ENCODE measurements around the gene TRIM15.

The TRIM15 gene

DNA sequence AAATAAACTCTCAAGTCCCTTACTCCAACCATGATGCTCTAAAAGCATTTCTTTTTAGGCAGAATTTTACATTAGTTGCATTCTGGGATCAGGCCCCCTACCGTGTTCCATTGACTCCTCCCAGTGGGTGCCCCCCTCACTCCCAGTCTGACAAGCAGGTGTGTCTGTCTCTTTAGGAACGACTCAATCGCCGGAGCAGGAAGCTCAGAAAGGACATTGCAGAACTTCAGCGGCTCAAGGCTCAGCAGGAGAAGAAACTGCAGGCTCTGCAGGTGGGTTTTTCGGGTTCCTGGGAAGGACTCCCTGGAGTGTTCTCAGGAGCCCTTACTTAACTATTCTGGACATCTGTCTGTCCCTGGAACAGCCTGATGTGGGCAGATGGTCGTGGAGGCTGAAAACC, 17.5 kb upstream of the TRIM15 start:
- DNase-seq = no peak

DNA sequence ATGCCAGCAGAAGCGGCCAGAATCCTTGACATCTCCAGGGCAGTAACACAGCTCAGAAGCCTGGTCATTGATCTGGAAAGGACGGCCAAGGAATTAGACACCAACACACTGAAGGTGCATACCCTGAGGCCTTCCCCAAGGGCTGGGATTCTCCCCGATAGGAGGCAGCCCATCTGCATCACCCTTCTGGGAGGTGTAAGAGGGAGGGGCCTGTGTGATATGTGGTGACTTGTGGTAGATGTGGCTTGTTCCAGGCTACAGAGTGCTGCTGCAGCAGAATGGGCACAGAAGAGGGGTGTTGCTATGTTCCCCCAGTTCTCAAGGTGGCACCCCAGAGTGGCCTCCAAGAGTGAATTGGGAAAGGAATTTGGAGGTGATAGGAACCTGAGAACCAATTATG, 16.2 kb upstream of the TRIM15 start:
- no peak for DNase-seq

DNA sequence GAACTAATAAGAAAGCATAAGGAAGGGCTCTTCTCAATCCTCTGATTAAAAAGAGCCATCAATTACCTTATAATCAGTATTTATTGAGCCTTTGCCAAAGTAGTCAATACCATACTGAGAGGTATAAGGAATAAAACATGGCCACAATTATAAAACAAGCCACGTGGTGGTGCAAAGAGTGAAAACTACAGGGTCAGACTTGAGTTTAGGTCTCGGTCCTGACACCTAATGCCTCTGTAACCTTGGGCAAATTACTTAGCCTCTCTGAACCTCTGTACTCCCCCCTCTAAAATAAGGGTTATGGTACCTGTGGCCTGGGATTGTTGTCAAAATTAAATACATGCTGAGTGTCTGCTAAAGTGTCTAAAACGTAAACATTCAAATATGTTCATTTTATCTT, 14.1 kb upstream of the TRIM15 start:
- DNase-seq = no peak

DNA sequence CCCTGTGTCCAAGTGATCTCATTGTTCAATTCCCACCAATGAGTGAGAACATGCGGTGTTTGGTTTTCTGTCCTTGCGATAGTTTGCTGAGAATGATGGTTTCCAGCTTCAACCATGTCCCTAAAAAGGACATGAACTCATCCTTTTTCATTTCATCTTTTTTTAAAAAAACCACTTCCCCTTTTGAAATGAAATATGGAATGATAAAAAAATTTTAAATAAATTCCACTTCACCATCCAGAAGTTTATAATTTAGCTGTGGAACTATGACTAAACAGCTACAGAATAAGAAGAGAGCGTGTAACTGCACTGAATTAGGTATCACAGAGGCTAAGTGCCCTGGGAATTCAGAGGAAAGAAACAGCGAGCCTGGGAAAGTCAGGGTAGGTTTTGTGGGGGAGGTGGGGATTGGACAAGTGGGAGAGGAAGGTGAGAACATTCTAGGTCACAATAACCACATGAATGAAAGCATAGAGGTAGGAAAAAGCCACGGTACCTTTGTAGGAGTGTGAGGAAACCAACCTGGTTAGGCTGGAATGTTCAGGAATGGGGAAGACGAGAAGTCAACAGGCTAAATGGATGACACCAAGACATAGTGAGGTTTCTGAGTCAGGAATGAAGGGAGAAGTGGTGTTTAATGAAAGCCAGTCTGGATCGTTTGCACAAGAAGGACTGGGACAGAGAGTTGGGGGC, 13.3 kb upstream of the TRIM15 start:
- DNase-seq = no peak

DNA sequence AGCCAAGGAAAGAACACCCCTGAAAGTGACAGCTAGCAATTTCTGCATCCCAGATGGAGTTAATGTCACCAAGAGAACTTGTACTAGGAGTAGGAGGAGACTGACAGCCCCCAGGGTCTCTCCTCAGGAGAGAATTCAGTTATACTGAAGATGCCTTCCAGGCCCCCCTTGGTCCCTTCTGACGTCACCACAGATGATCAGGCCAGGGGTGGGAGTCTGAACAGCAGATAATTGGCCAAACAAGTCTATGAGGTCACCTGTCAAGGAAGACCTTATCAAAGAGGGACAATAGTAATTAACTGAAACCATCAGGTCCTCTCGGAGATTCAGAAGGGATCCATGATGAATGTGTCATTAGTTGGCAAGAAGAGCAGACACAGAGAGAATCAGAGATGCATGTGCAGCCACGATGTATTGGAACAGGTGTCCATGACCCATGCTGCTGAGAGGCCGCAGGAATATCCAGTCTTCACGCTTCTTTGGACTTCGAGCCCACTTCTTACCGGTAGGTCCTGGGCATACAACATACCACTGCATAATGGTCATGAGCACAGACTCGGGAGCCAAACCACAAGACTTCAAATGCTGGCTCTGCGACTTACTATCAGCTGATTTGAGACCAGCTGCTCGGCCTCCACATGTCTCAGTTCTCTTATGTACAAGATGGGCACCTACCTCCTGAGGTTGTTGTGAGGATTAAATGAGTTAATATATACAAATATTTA, 12.5 kb upstream of the TRIM15 start:
- no peak for DNase-seq

DNA sequence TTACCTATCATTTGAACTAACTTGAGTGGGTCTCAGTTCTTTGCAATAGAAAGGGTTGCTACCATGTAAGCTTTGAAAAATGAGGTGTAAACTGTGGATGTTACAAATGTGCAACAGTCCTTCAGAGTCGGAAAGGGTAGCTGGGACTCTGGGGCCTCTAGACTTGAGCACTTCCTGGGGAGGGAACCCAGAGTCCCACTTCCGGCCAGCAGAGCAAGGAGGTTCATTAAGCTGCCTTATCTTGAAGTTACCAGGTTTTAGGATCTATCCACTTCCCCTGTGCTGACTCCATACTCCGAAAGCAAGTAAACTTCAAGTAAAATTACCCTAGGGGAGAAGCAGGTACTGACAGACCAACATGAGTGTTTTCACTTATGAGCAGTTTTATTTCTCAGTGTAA, 11.8 kb upstream of the TRIM15 start:
- DNase-seq = no peak

DNA sequence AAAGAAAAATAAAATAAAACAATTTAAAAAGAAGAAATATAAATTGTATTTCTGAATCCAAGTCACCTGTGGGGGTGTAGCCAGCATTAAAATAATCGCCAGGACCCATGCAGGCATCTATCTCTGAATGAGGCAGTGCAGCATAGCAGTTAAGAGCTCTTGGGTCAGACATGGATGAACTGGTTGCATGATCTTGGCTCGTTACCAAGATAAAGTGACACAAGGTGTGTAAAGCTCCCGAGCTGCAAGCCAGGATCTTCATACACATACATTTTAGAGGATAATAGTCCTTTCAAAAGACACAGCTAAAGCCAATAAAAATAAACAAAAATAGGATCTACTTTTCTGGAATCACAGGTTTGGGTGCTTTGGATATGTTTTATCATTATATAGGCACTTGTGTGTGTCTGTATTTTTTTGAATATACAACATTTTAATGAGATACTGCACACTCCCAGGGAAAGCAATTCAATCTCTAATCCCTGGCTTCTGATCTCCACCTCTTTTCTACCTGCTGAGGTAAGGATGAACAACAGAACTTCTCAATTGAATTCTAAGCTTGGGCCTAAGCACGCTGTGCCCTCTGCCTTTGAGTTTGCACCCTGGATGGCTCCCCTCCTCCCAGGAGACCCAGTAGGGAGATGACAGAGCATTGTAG, 11.2 kb upstream of the TRIM15 start:
- no peak for DNase-seq

DNA sequence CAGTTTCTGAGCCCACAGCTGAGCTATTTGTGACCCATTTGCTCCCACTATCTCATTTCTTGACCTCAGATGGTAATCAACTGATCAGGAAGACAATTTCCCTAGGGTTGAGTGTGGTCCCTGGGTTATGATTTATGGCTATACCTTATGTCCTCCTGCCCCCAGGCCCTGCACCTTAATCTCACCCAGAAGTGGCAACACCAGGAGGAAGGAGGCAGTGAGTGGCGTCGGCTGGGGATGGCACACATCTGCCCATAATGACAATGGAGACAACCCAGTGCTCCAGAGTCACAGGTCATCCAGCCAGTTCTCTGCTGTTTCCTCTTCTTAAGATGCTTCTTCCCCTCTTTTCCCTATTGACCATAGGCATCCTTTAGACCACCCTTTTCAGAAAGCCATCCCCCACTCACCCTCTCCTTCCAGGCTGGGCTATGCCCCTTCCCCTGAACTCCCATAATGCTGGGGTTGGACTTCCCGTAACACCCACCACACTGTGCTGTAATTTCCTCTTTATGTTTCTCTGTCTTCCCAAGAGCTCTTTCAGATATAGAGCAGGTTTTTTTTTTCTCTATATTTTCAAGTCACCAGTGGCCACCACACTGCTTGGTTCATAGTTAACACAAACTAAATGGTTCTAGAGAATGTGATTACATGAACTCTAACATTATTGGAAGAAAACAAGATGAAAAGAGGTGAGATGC, 10.3 kb upstream of the TRIM15 start:
- DNase-seq = no peak

DNA sequence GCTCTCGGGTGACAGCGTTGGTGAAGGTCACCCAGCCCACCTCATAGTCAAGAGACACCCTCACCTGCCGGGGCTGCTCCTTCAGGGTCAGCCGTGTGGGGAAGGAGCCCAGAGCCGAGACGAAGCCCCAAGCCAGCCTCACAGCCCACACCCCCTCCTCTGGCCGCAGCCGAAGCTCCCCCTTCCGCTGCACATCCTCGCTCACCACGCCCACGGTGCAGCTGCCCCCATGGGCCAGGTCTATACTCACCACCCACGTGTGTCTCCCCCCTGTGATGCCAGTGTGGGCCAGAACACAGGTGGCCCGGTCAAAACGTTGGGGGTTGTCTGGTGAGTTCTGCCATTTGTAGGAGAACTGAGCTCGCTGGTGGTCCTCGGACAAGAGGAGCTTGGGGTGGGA, 9.3 kb upstream of the TRIM15 start:
- DNase-seq = no peak

DNA sequence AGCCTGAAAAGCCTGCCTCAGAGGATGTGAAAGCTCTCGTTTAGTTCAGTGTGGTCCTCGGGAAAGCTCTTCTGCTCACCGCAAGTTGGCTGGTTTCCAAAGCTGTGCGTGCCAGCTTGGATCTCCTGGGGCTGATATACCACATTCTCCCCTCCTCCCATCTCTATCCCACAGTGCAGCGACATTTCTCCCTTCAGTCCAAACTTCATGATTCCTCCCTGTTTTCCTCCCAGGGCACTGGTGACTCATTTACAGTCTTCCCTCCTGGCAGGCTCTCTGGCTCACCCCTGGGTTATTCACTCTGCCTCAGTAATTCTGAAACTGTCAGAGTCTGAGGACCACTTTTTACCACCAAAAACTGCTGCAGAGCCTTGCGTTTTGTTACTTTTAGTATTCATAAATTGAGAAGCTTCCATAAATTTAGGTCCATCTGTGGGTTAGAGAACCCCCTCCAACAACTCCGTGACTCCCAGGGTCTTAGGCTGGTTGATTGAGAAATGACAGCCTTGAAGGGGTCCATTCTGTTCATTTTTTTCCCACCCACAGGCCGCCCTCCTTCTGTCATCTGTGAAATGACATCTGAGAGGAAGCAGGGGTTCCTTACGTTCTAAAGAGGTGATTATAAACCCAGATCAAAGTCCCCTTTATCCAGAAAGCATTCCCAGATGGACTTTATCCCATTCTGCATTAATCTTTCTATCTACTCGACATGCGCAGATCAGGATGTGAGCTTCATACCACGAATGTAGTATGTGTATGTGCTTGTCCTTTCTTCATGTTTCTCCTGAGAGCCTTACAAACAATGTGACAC, 8.4 kb upstream of the TRIM15 start:
- DNase-seq = no peak

DNA sequence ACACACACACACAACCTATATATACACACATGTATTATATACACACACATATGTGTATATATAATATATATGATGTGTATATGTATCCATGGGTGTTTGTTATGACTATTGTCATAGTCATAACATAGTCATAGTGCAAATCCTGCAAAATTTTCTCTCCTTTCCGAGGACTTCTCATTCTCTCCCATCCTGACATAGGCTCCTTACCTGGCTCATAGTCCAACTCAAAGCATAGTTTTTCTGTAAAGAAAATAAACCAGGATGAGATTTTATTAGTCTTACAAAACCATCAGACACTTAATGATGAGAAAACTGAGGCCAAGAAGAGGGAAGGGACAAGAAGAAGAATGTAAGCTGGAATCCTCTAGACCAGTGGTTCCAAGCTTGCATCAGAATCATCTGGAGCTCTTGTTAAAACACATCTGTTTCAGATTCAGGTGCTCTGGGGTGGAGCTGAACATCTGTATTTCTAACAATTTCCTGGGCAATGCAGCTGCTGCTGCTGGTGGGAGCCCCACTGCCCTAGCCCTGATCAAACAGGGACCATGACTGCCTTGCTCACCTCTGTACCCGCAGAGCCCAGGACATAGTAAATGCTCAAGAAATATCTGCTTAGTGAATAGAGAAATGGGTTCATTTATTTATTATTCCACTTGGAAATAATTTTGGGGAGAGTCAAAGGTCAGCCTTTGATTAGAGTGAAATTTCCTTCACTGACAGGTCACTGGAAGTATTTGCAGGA, 7.7 kb upstream of the TRIM15 start:
- no peak for DNase-seq

DNA sequence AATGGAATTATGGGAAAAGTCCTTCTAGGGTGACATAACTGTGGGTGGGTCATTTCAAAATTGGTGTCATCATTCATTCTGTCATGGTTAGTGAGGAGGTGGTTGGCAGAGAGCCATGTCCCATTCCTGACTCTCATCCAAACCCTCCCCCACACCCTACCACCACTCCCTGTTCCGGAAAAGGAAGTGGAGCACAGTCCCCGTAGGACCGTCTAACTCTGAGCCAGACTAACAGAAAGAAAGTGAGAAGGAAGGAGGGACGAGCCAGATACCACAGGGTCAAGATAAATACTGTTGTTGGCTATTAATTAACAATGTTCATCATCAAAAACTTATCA, 7.1 kb upstream of the TRIM15 start:
- no peak for DNase-seq

DNA sequence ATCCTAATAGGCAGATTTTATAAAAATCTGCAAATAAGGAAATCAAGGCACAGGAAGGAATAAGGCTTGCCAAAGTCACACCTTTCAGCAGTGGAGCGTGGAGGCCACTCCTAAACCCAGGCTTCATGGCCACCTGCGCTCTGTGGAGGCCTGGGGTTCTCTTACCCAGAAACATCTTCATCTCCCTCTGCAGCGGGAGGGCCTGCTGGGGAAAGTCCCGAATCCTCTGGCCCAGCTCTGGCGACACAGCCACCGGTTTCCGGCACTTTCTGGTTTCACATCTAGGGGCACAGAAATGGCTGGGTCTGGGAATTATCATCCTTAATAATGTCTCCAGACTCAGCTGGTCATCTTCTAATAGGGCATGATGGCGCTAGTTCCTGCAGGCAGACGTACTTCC, 6.6 kb upstream of the TRIM15 start:
- DNase-seq = no peak

DNA sequence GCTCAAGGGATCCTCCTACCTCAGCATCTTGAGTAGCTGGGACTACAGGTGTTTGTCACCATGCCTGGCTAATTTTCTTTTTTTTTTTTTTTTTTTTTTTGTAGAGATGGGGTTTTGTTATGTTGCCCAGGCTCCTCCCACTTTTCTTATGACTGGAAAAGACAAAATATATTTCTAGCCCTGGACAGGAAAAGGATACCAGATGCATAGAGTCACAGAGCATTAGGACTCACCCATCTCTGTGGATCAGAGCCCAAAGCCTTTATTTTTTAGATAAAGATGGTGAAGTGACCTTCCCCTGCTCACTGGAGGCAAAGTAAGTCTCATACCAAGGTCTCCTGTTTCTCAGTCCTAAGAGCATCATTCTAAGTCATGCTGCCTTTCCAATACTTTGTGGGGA, 5.8 kb upstream of the TRIM15 start:
- DNase-seq = no peak

DNA sequence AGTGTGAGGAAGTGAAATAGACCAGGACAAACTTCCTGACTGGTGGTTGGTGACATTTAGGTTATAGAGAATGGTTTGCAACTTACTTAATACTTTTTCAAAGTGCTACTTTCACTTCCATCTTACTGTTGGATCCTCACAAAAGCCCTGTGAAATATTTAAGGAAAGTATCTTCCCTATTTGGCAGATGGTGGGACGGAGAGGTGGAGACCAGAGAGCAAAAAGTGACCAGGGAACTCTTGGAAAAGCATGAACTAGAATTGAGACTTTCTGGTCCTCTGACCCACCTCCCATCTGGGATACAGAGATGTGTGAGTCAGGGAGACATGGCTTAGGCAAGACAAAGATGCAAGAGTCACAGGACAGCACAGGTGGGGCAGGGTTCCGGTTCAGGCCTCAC, 5.3 kb upstream of the TRIM15 start:
- DNase-seq = no peak

DNA sequence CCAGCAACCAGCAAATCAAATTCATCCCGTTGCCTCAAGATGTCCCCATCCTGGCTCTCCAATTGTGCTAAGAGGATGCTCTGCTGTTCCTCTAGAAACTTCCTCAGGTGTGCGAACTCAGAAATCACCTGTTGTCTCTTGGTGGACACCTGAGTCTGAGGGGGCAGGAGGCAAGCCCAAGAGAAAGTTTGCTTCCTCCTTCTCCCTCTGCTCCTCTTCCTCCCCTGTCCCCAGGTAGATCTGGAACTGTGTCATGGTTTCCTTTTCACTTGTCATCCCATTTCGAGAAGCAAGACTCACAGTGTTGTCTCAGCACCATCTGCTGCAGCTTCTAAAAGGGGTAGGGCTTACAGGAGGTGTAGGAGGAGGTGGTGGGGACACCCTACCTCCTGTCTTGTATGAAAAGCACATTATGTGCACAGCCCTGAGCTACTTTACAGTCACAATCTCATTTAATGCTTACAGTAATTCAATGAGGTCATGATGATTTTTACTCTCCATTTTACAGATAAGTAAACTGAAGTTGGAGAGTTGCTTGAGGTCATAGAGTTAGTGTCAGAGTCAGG, 4.8 kb upstream of the TRIM15 start:
- no peak for DNase-seq

DNA sequence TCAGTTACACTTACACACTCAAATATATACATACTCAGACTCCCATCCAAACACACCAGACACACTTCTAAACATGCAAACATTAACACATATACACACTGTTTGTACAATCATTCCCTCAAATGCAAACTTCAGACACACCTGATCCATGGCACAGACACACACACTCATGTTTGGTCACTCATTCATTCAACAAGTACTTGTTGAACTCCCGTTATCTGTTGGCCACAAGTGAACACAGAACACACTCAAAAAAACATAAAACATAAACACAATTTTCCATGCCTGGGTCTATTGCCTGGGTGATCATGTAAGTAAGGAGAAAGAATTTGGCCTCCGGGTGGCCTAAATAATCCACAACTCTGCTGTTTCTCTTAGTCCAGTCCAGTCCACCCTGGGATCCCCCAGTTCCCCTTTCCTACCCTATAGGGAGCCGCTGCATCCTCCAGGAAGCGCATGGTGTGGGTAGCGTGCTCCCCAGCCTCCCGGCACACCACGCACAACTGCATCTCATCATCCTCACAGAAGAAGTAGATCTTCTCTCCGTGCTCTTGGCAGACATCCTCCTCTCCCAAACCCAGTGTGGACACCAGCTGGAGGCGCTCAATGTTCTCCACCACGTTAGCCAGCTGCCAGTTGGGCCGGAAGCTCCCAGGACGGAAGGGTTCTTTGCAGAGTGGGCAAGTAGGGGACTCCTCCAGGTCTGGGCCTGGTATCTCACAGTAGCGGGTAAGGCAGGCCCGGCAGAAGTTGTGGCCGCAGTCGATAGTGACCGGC, 3.1 kb upstream of the TRIM15 start:
- DNase-seq = no peak

DNA sequence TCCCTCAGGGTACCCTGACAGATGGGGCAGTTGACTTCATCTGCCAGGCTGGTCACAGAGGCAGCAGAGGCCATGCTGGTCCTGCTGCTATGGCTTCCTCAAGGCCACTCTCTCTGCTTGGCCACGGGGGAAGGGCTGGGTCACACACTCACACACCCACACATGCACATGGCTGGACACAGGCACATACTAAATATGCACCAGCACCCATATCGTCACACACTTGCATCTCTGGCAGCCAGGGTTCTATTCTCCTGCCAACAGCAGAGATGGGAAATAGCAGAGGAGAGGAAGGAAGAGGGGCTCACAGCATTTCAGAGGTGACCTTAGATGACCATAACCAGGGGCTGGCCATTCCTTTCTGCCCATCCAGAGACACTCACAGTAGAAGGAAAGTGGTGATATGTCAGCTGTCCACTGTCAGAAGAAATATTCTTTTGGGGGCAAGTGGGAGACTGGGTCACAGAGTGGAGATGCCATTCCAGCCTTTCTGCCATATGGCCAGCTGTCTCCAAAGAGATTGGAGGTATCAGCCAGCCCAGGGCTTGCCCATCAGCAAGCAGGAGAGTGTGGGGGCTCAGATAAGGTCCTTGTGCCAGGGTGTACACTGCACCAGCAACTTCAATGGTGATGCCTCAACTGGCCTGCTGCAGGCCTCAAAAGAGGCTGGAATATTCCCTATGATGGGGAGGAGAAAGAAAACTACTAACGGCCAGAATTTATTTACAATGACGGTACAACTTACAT, 2.4 kb upstream of the TRIM15 start, which contains the start of gene TRIM10:
TRIM10 (minus strand) TSS at position 427 of the 747 bp plus-strand sequence; CDS start at position 74, 353 bp downstream.
- no peak for DNase-seq

Data from hypothalamus (tissue), 51 donors.